GM18861 (cell line): ENCODE results near the gene VASH1.

Experiments used
- ATAC-seq: cut with Tn5 transposase; IDR thresholded peaks from one replicate; pipeline ENCODE4 v1.9.1; 2021; ENCODE audit not compliant: unreplicated experiment

Gene VASH1

DNA sequence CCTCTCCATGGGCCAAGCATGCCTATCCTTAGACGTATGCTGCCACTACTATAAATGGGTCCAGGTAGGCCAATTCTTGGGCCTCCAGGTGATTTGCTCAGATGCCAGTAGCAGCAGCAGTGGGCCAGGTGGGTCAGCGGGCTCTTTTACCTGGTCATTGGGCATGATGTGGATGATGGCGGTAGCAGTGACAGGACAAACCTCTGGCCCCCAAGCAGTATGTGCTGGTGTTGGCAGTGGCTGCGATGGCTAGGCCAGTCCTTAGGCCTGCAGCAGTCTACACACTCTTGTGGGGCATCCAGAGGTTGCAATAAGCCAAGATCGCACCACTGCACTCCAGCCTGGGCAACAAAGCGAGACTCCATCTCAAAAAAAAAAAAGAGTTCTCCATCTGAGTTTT is 19.1 kb upstream of the VASH1 start:
- no peak for ATAC-seq

DNA sequence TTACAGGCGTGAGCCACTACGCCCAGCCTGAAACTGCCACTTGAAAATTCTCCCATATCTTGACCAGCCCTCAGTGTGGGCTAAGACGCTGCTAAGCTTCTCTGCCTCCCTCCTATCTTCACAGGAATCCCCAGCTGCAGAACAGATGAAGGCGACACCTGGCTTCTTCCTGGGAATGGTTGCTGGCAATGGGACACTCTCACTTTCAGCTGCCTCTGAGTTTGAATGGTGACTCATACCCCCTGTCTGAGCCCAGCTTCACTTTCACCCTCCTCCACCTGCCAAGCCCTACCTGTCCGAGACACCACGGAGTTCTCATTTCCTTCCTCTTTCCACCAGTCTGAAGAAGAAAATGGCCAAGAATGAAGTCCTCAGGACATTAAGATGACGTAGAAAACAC is 18.3 kb upstream of the VASH1 start:
- no peak for ATAC-seq

DNA sequence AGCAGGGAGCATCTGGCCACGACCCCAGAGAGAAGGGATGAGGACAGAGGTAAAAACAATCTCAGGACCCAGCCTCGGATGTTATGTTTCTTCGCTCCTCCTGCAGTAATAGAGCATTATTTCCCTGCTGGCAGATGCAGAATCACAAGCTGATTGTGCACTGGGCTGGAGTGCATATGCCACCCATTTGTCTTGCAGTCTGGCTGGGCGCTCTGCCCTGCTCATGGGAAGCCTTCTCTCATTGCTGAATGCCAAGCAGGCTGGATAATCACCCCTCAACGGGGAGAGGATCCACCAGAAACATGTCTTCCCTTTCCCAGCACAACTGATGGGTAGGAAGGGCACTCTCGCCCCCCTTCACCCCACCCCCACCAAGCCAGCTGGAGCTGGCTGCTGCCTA is 8.5 kb upstream of the VASH1 start:
- no peak for ATAC-seq

DNA sequence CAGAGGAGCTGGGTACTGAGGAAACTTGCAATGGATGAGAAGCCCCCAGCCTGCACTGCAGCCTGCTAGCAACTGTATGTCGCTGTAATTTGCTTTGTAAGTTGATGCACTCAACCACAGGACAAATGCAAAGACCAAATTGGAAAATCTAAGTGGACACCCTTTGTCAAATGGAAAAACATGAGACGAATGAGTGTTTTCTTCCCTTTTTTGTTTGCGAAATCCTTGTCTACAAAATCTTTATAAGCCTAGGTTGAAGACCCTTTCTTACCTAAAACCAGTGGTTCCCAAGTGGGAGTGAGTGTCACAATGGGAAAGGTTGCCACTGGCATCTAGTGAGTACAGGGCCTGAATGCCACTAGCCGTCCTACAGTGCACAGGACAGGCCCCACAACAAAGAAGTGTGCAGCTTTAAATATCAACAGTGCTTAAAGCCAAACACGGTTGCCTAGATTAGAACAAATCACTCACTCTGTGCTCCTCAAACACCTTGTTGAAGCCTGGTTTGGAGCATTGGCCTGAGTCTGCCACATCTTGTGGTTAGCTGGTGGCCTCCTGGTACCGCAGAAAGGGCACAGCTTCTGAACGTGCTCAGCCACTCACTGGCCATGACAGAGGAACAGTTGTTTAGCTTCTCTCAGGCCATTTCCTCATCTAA is 7.6 kb upstream of the VASH1 start:
- ATAC-seq, result no peak

DNA sequence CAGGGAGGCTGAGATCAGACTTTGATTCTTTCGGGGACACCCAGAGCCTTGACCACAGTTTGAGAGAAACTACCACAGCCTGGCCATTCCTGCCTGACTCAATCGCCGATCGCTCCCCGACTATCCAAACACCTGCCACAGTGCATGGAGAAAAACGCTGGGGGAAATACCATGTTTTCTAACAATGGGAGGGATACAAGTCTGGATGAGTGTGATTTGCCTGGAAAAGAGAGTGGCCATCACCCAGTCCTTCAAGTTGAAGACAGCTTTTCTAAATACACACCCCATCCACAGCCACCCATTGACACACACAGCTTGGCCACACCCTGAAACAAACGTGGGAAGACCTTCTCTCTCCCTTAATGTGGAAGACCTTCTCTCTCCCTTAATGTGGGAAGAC is 6.7 kb upstream of the VASH1 start:
- no peak for ATAC-seq

DNA sequence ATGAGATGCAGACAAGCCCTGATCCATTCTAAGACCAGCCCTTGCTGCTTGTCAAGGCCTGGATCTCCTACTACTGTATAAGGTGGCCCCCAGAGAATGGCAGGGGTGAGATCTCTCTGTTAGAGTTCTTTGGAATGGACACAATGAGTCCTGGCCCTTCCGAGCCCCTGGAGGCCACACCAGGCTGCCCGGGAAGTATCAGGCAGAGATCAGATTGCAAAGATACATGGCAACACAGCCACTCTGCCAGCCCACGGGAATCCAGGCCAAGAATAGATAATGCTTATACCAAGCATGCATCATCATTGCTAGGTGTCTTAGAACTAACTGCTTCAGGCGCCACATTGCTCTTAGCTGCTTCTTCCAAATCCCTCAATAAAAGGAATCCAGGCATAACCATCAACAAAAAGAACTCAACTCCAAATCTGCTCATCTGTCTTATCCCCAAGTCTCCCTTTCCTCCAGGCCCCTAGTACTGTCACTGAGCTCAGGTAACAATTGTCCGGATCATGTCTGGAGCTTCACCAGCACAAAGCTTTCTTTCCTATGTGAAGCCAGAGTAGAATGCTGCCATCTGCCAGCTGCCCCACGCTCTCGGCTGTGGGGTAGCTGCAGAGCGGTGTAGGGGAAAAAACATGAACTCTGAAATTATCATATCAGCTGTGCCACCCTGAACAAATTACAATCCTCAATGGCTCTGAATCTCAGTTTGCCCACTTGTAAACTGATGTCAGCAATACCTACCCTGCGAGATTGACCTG is 5.5 kb upstream of the VASH1 start:
- no peak for ATAC-seq

DNA sequence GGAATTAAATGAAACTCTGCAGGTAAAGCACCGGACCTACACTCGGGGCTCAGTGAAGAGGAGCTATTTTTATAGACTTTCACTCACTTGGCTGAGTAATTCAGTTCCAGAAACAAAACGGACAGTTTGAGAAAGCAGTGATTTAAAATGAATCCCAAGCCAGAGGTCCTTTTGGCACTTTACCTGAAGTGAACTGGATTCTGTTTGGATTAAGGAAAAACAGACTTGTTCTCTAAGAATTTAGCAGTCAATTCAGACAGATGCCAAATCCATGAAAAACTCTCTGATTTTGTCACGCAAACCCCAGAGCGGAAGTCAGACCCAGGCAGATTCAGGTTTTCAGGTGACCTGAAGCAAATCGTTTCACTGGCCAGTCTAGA is 4.9 kb upstream of the VASH1 start:
- no peak for ATAC-seq

DNA sequence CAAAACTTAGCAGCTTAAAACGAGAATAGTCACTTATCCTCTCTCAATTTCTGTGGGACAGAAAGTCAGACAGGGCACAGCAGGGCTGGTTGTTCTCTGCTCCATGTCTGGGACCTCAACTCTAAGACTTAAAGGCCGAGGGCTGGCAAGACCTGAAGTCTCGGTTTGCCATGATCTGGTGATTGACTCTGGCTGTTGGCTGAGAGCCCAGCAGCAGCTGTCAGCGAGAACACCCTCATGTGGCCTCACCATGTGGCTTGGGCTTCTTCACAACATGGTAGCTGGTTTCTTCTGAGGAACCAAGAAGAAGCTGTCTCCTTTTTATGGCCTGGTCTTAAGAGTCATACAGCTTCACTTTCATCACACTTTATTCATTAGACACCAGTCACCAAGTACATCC is 1.7 kb upstream of the VASH1 start:
- ATAC-seq, result no peak

DNA sequence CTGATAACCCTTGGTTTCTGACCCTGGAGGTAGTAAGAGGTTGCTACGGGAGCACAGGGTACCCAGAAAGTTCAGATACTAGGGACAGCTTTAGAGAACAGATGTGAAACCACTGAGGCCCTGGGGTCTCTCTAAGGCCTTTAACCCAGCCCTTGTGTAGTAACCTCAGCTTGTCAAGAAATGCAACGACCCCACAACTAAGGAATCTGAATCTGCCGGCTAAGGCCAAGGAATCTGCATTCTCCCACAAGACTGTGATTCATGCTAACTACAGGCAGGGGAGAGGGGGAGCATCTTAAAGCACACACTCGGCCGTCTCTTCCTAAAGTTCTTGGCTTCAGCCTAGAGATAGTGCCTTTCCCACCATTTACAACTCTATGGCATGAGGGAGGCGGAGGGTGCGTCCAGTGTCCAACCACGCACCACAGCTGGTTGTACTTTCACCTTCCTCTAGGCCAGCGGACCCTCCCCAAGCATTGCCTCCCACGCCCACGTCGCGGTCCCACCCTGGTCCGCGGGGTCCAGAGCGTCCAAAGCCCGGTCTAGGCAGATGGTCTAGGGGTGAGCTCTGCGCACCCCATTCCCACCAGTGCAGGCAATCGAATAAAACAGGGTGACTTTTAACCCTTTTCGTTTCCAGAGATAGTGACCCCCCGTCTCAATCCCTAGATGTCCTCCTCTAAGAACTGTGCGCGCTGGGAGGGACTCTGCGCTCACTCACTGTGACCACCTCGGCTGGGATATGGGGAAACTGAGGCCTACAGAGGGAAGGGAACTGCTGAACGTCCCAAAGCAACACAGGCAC is 735 bp upstream of the VASH1 start:
- ATAC-seq, result no peak

DNA sequence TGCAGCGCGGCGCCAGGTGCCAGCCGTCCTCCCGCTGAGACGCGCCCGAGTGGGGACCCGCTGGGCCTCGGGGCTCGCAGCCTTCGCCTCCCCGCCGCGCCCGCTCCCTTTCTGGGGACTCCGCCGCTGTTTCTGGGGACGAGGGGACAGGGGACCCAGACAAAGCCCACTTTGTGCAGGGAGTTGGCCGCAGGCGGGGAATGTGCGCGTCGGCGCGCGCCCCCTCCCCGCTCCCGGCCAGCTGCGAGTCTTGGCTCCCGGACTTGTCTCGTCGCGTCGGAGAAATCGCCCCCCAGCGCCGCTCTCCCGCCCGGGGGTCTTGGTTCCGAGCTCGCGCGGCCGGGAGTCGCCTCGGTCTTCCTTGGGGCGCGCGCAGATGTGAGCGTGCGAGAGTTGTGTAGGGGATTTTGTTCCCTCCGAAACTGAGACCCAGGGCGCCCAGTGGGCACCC is 717 bp downstream of the VASH1 start:
- ATAC-seq, result peak; percentile 30

DNA sequence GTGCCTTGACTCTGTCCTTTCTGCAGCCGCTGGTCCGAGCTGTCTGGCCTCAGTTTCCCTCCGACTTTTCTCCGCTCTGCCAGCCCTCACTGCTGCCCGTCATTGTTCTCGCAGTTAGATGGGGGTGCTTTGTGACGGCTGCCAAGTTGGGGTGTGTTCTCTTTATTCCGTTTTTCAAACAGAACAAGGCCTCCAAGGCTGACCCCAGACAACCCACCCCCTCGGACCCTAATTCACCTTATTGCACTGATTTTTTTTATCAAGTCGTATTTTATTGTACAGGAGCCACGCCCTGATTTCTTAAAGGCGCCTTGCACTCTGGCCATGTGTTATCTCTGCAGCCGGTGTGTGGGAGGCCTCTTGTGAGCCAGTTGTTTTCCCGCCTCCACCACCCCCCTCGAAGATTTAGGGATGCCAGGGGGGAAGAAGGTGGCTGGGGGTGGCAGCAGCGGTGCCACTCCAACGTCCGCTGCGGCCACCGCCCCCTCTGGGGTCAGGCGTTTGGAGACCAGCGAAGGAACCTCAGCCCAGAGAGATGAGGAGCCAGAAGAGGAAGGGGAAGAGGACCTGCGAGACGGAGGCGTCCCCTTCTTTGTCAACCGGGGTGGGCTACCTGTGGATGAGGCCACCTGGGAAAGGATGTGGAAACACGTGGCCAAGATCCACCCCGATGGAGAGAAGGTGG is 1.3 kb downstream of the VASH1 start:
- ATAC-seq, result no peak

DNA sequence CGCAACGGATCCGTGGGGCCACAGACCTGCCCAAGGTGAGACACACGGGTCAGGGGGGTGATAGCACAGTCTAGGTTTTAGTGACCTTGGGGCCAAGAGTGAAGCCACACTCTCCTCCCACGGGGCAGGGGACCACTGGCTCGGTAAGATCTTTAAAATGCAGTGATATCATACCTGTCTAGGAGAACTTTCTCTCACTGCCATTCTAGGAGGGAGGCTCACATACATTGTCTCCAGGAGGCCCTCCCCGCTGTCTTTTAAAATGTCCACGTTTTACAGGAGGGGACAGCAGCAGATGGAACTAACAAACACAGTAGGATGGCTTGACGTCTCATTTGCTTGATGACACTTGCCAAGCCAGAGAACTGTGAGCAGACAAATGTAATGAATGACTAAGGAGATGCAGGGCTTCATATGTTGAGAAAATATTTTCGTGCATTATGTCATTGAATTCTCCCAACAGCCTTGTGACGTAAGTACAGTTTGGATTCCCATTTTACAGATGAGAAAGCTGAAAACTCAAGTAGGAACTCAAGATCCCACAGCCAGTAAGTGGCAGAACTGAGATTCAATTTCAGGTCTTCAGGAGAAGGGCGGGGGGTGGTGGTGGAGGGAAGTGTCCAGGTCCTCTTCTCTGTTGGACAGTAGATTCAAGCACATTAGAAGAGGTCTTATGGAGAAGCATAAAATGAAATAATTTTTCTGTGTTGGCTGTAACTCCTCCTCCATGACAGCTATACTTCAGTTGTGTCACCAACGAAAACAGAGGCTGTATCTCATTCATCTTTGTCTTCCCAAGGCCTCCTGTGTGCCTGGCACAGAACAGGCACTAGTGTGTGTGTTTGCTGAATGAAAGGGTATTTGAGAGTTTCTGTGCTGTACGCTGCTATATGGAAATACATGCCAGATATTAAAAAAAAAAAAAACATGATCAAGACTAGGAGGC is 2.1 kb downstream of the VASH1 start:
- ATAC-seq, result no peak

DNA sequence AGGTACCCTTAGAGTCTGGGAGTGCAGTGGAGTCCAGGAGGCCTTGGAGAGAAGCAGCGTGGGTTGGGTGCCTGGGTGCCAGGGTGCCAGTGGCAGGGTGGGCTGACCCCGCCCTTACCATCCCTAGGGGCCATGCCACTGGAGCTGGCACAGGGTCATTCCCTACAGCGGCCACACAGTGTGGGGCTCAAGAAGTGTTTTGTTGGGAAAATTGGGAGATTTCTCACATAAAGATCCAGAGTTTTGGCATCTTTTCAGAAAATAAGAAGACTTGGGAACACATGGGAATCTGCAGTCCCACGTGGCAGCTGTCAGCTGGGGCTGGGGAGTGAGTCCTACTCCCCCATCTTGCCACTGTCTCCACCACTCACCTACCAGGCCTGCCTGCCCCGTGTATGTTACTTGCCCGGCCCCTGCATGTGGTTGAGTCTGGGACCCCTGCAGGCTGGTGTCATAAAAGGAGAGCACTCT is 4.2 kb downstream of the VASH1 start:
- ATAC-seq, result no peak

DNA sequence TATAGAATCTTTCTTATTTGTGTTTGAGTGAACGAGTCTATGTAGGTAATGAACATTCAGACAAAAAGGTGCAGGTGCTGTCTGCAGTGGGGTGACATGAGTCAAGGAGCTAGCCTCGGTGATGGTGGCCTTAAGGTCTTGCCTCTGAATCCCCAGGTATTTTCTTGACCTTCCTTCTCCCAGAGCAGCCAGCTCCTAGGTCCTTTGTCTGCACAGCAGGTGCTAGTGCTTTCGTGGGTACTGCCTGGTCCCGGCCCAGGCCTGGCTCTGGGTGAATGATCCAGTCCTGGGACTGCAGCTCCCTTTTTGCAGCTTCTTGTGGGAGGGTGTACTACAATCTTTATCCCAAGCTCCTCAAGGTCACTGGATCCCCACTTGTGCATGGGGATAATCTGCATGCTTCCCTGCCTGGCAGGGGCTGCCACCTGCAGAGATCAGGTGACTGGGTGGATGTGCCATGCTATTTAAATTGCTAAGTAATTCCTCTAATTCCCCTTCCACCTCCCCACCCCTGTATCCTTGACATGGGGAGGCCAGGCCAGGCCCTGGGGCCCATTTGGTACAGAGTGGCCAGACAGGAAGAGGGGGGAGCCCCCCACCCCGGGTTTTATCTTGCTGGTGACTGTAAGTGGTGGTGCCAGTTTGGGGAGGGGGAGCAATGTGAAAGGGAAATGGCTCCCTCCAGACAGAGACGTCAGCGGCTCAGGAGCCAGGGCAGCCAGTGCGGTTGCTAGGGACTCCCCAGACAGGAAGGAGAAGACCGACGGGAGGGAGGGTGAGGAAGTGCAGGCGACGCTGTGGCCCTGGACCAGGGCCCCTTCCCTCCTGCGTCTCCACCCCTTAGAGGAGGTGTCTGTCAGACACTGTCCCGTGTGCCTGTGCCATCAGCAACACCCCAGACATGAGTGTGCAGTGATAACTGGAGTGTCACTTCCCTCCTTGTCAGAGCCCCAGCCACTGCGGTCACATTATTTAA is 6.7 kb downstream of the VASH1 start:
- peak; percentile 83 for ATAC-seq

DNA sequence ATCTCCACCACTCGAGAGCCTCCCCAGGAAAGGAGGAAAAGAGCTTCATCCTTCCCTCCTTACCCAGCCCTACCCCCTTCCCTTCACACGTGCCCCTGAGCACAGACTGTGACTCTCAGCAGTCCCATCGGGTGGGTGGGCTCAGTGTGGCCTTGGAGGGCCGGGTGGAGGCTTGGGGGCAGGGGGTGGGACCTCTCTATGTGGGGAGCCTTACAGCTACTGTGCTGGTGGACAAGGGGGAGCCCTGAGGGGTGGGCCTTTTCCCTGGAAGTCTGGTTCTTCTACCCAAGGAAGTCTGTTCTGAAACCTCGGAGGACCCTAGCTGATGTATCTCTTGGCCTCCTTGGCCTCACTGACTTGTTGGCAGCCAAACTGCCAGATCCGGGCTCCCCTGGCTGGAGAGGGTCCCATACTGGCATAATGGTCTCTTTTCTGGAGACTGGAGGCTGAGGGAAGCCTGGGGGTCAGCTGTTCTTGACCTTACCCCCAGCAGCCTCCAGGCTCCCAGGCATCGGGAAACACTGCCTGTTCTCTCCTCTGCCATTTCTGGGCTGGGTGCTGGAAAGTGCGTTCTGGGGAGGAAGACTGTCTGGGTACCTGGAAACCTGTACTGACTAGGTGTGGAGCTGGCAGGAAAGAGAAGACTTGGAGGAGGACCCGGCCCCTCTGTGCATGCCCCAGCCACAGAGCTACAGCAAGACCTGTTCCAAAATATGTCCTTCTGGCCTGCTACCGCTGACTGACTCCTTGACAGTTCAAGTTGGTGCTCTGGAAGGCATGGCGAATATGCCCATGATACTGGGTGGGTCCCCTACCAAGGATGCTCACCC is 7.6 kb downstream of the VASH1 start:
- no peak for ATAC-seq

DNA sequence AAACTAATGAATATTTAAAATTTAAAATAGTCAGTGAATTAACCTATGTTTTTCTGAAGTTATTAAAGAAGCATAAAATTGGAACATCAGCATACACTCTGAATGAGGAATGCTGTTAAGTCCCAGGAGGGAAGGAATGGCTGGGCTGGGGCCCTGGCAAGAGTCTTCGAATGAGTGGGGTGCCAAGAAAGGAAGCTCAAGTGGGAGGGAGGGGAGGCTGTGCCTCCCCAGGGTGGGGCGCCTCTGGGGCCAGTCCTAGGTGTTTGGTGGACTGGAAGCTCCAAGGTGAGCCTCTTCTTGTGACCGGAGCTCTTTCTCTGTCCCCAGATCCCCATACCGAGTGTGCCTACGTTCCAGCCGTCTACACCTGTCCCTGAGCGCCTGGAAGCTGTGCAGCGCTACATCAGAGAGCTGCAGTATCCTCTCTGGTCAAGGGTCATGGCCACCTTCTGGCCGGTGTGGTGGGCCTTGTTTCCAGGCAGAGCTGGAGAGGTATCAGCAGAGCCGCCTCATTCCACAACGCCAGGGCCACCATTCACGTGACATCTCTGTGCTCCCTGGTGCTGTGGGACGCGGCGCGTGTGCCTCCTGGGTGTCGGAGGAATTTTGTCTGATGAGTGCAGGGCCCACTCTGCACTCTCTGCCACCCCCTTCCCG is 8.5 kb downstream of the VASH1 start:
- no peak for ATAC-seq
